Stimulated activated CD4-positive, alpha-beta T cell treated with anti-CD3 and anti-CD28 coated beads, Interleukin-1b, Interleukin-23, amount 100 ng/mL, for 24 hours (primary cell): ENCODE measurements around the gene VPS26C.
"Not testable (repeated sequence)": the region's sequence is repeated elsewhere in the genome, so short reads cannot be mapped to it uniquely, and the experiment has no call there.

Source experiments
- DNase-seq, 4 experiments: peaks; one replicate each; pipeline ENCODE4 v3.0.0-alpha.2; 2020; ENCODE audit warnings: low read depth in 4 of 4, low spot score in 1 of 4

Gene VPS26C

GRCh38 chr21:37267269-37268185 lies at the start of gene VPS26C:
Gene VPS26C (minus strand): TSS chr21:37267334. CDS start chr21:37267294, 40 bp downstream.
- DNase-seq: peak; percentile 90 to 99 (median 94)

- DNase-seq: not testable (repeated sequence)
These were observed 48.9 kb upstream of the VPS26C start for GRCh38 chr21:37316072-37316471.

GRCh38 chr21:37300114-37300751 lies 33.1 kb upstream of the VPS26C start:
- DNase-seq: no peak

- DNase-seq: no peak
These were observed 30.2 kb upstream of the VPS26C start for GRCh38 chr21:37297364-37297763.

- DNase-seq: no peak
These were observed 27.5 kb upstream of the VPS26C start for GRCh38 chr21:37294679-37295078.

GRCh38 chr21:37292941-37293340 lies 25.8 kb upstream of the VPS26C start:
- DNase-seq: no peak

- DNase-seq: no peak
These were observed 24.9 kb upstream of the VPS26C start for GRCh38 chr21:37292041-37292440.

GRCh38 chr21:37283191-37283710 lies 16.1 kb upstream of the VPS26C start:
- not testable (repeated sequence) for DNase-seq

GRCh38 chr21:37282602-37283001 lies 15.5 kb upstream of the VPS26C start:
- DNase-seq: not testable (repeated sequence)

GRCh38 chr21:37281993-37282392 lies 14.9 kb upstream of the VPS26C start:
- no peak for DNase-seq

- no peak for DNase-seq
These were observed 14.4 kb upstream of the VPS26C start for GRCh38 chr21:37281579-37281978.

- DNase-seq: not testable (repeated sequence)
These were observed 12.1 kb upstream of the VPS26C start for GRCh38 chr21:37279271-37279670.

GRCh38 chr21:37278199-37278598 lies 11.1 kb upstream of the VPS26C start:
- DNase-seq: no peak

GRCh38 chr21:37276377-37276776 lies 9.2 kb upstream of the VPS26C start:
- no peak for DNase-seq

- DNase-seq: no peak
These were observed 7.0 kb upstream of the VPS26C start for GRCh38 chr21:37273911-37274690.

- no peak for DNase-seq
These were observed 6.3 kb upstream of the VPS26C start for GRCh38 chr21:37273440-37273839.

GRCh38 chr21:37272897-37273296 lies 5.8 kb upstream of the VPS26C start:
- no peak for DNase-seq

- DNase-seq: no peak
These were observed 3.6 kb upstream of the VPS26C start for GRCh38 chr21:37270576-37271365.

GRCh38 chr21:37269481-37269880 lies 2.3 kb upstream of the VPS26C start:
- no peak for DNase-seq

- no peak for DNase-seq
These were observed 1.0 kb upstream of the VPS26C start for GRCh38 chr21:37268186-37268503.
